Activated naive CD4-positive, alpha-beta T cell treated with Interleukin-2 at 50 U/mL for 16 hours (primary cell): ENCODE results near the gene L3MBTL4.
"Not testable (repeated sequence)": the region's sequence is repeated elsewhere in the genome, so short reads cannot be mapped to it uniquely, and the experiment has no call there.

Experiments used
- DNase-seq: peaks from one replicate; pipeline ENCODE4 v3.0.0-alpha.2; 2020

L3MBTL4 gene

DNA sequence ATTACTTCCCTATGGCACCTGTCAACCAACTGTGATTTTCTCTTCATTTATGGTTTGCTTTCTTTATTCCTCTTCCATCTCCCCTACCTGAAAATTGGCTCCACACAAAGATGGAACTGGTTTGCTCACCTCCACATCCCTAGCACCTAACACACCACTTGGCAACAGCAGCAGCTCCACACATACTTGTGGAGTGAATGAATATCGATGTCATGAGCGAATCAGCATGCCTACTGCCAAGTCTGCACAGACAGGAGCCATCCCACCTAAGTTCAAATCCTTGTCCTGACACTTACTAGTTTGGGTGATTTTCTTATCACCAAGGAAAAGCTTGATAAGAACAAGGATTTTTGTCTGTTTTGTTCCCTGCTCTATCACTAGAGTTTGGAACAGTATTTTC, 328.0 kb downstream of the L3MBTL4 start:
- DNase-seq = no peak

DNA sequence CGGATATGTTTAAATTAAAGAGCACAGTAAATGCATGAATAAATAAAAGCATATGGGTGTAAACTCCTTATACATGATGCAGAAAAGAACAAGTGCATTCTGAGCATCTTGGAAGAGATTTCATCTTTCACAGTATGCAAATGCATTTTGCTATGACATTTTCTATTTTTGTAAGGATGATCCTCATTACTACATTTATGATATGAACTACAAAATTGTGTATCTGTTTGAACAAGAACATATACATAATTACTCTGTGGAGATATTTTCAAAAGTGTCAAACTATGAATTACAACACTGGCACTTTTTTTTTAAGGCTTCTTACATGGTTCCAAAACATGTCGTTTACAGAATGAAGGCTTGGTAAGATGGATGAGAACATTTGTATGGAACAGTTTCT, 335.3 kb downstream of the L3MBTL4 start:
- DNase-seq = no peak

DNA sequence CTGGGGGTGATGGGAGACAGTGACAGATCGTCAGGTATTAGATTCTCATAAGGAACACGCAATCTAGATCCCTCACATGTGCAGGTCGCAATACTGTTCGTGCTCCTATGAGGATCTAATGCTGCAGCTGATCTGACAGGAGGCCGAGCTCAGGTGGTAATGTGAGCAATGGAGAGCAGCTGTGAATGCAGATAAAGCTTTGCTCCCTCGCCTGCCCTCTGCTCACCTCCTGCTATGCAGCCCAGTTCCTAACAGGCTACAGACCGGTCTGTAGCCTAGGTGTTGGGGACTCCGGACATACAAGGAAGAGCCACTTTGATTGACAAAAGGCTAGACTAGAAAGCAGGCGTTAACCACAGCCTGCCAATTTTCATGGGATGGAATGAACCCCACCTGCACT, 335.8 kb downstream of the L3MBTL4 start:
- no peak for DNase-seq

DNA sequence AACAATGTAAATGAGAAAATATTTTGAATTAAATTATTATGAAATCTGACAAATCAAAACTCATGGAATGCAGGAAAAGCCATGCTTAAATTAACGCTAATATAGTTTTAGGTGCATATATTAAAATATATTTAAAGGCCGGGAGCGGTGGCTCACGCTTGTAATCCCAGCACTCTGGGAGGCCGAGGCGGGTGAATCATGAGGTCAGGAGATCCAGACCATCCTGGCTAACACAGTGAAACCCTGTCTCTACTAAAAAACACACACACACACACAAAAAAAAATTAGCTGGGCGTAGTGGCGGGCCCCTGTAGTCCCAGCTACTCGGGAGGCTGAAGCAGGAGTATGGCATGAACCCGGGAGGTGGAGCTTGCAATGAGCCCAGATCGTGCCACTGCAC, 342.3 kb downstream of the L3MBTL4 start:
- not testable (repeated sequence) for DNase-seq

DNA sequence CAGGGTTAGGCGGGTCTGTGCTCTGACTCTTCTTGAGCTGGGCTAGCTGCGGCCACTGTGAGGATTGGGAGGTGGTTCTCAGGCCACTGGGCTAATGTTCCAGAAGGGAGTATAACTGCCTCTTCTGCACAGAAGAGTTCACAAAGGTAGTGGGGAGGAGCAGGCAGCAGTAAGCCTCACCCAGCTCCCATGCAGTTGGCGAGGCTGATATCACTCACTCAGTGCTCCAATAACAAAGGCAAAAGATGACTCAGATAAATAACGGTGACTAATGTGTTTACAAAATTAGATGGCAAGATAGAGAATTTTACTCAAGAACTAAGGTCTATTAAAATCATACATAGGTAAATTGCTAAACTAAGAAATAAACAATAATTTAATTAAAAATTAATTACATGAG, 345.2 kb downstream of the L3MBTL4 start:
- DNase-seq = no peak

DNA sequence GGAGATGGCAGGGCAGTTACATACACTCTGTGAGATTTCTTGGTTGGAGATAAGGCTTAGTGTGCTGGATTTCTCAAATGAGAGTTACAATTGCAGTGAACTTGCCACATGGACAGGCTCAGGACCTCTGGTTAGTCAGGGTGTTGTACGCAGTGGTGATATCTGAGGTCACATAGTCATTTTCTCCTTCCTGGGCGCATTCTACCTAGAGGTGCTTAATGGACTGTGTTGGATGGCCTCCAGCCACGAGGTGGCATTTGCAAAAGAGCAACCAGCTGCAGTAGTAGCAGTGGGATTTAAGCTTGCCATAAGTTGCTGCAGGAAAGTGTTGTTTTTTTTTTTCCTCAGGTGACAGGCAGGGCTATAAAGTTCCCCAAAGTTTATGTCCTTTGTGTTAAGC, 345.6 kb downstream of the L3MBTL4 start:
- DNase-seq = no peak

DNA sequence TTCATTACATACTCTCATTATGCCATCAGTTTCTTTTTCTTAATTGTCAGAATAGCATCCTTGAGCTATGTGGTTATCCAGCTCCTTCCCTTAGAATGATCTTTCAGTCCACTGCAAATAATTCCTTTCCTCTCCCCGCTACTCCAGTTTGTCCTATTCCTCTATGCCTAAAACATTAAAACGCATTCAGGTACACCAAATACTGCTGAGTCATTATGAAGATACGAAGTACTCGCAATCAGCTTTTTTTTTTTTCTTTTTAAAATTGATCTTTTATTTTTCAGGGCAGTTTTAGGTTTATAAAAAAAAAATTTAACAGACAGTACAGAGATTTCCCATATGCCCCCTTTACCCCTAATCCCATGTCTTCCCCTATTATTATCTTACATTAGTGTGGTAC, 354.6 kb downstream of the L3MBTL4 start:
- no peak for DNase-seq

DNA sequence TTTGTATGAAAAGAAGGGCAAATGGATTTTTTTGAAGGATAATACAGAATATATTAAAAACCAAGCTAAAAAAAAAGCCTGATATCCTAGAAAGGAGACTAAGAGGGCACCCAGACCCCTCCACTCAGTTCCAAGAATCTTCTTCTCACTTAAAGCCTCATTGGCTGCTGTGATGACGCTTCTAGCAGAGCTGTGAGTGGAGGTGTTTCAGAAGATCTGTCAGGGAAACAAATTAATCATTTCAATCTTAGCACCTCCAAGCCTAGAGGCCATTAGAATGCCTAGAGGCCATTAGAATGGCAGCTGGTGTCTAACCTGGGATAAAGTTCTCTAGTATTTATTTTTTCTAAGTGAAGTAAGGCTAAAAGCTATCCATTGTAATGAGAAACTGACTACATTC, 355.2 kb downstream of the L3MBTL4 start:
- DNase-seq = no peak

DNA sequence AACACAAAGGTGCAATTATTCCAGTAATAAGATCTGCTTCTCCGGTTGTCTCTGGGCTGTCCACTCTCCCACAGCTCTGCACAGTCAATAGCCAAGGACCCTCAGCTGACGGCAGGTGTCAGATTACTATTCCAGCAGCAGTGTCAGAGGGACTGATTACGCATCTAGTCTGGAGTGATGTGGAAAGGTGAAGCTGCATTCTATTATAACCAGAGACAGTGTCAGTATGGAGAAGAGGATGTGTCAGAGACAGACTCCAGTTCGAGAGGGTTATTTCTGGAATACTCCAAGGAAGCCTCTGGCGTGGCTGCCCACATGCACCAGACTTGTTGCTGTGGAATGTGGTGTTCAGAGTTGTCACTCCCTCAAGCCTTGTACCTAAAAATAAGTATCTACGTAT, 355.8 kb downstream of the L3MBTL4 start:
- no peak for DNase-seq

DNA sequence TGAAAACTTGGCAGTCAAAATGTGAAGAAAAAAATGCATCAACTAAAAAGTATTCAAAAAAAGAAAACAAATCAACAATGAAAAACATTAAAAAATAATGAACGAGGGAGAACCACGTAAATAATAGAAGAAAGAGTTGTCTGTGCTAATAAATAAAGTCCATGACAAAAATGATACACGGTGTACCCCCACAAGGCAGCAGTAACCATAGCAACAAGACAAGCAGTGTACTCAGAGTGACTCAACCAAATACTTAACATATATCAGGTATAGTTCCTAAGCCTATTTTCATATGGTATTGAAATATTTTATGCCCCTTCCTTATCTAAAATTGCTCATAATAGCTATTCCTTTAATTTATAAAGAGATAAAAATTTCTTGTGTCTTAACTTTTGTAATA, 357.1 kb downstream of the L3MBTL4 start:
- DNase-seq = no peak

DNA sequence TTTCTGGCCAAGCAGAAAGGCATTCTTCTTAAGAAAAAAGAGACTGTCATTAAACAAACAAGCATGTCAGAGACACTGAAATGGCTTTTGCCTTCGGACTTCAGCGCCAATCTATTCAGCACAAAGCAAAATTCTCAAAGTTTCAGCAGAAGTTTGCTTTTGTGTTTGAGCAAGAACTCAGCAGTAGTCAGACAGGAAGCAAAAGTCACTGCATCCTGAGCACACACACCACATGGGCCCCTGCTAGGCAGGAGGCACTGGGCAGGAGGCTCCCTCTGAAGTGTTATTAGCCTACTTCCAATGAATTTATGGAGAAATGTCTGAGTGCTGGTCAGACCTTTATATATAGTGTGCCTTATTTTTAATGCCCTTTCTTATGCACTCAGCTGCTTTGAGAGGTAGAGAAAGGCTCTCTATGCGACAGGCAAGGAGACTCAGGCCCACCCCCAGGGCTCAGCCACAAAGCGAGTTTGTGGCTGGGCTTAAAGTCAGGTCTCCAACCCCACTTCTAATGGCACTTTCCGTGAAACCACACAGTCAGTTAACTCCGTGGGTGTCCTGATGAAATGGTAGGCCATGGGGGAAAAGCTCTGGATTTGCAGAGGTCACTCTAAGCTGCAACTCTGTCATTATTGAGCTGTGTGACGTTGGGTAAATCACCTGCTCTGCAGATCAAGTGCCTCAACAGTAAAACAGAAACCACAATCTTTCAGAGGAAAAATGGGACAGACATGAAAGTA, 358.4 kb downstream of the L3MBTL4 start:
- DNase-seq = no peak

DNA sequence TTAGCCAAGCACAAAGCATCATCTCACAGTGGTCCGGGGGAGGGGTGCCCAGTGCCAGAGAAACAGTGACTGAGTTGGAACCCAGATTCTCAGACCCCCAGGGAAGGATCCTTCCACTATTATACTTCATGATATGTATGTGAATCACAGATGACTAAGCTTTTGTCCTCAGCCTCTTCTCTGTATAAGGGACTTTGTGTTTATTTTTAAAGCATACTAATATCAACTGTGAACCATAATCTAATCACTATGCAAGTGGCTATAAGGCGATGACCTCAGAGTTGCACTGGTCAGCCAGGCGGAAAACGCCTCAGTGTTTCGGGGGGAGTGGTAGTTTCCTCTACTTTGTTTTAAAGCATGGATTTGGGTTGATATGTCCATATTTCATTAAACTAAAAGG, 359.0 kb downstream of the L3MBTL4 start:
- no peak for DNase-seq

DNA sequence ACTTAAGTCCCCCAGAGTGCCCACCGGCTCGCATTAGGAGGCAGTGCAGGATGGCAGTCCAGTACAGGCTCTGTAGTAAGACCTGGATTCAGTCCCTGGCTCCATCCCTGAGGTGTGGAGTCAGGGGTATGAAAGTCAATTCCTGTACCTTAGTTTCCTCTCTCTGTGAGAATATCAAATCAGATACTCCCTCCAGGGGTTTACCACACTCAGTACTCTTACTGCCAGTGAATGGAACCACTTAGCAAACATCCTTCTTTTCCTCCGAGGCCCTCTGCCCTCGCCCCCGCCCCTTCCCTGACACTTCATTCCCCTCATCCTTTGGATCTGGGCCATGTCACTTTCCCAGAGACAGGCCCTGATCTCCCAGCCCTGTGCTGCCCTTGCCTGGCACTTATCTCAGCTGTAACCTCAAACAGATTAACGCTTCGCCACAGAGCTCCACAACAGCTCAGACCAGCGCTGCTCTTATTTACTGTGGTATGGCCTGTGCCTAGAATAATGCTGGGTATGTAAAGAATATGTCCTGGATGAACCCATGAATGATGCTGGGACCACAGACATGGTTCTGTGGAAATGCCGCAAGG, 360.4 kb downstream of the L3MBTL4 start:
- DNase-seq = no peak

DNA sequence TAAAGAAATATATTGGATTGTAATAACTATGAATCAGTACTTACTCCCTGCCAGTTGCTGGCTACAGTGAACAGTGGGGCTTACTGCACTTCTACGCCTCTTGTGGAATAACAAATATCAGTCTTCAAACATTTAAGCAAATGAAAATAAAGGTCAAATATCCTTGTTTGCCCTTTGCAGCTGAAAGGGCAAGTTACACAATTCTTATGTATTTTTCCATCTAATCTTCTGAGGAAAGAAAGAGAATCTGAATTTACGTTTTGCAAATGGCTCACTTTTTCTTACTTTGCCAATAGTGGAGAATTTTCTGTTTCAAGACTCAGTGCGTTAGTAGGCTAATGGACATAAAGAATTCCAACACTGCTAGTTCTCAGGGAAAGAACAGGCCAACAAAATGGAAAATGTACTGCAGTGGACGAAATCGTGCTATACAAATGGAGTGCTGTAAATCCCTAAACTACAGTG, 362.2 kb downstream of the L3MBTL4 start:
- no peak for DNase-seq

DNA sequence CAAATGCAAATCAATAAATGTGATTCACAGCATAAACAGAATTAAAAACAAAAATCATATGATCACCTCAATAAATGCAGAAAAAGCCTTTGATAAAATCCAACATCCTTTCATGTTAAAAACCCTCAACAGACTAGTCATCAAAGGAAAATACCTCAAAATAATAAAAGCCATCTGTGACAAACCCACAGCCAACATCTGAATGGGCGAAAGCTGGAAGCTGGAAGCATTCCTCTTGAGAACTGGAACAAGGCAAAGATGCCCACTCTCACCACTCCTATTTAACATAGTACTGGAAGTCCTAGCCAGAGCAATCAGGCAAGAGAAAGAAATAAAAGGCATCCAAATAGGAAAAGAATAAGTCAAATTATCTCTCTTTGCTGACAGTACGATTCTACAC, 367.1 kb downstream of the L3MBTL4 start:
- DNase-seq = not testable (repeated sequence)

DNA sequence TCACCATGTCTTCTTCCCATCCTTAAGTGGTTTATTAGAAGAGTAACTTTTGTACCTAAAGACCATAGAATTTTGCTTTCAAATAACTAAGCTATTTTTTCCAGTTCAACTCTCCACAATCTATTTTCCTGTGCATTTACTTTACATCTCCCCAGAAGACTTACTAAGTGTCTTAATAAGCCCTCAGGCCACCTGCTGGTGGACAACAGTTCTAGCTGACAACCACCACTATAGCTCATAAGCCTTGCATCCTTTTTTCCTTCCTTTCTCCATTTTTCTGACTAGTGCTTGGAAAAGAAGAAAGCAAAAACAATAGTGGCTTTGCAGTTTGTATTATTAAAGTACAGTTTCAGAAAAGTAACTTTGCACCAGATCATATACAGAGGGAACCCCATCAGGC, 369.9 kb downstream of the L3MBTL4 start:
- no peak for DNase-seq

DNA sequence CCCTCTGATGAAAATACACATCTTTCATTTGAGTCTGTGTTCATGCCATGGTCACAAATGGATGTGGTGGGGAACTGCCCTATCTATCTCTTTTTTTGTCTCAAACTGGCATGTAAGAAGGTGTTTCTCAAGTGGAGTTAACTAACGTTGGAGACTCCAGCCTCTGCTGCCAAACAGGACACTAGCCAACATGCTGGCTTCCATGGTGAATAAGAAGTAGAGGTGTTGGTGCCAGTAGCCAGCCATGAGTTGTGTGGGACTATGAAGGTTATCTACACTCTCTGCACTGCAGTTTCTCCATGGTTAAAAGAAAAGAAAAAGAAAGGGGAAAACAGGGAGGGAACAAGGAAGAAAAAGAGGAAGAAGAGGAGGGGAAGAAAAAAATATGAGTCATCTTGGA, 370.4 kb downstream of the L3MBTL4 start:
- DNase-seq = no peak

DNA sequence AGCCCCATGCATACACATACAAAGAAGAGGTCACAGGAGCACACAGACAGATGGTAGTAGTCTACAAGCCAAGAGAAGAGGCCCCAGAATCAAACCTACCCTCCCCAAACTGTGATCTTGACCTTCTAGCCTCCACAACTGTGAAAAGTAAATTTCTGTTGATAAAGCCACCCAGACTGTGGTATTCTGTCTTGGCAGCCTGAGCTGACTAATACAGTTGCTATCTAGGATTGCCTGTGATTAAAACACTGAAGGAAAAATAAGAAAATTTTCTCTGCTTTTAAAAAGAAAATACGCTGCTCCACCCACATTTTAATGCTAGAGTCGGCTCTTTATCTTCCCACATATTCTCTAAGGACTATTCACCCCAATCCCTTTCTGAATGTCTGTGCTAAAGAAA, 375.7 kb downstream of the L3MBTL4 start:
- DNase-seq = no peak

DNA sequence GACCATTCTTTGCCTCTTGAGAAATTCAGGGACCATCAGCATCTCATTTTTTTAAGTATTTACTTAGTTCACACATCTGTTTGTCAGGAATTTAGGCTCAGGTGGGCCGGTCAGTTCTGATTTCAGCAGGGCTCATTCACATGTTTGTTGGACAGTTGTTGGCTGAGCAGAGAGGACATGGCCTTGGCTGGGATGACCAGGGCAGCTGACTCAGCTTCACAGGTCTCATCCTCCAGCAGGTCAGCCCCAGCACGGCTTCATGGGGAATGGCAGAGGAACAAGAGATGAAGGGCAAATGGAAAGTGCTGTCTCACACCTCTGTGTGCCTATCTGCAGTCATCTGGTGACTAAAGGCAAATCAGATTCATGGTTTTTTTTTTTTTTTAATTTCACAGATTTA, 383.3 kb downstream of the L3MBTL4 start:
- DNase-seq = no peak

DNA sequence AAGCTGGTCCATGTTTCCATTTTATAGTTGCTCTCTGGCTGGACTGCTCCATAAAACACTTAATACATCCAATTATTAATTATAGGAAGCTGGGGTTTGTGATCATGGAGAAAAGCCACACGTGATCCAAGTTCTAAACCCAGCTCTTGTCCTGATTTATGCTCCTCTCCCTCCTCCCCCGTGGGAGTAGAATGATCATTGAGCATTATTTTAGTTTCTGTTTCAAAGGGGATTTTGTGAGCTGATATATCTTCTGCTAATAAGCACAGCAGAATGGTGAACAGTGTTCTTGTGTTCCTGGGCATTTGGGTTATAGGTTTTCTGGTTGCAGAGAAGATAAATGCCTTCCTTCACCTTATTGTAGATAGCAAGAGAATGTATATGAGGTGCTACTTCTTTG, 383.7 kb downstream of the L3MBTL4 start:
- no peak for DNase-seq

DNA sequence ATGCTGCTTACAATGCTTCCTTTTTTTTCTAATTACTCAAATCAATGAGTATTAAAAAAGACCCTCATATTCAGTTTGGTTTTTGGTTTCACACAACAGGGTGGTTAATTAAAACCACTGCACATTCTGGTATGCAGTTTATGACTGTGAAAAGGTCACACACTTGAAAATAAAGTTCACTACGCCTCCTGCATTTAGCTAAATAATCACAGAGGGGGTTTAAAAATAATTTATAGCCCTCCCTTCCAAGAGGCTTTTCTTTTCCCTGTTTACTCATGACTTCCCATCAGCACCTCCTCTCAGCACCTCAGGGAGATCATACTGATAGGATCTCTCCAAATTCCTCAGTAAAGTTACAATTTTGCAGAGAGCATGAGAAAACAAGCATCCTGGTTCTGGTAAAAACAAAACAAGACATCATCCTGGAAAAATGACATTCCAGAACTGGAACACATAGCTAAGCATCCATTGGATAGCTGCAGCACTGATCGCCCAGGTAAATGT, 389.9 kb downstream of the L3MBTL4 start:
- no peak for DNase-seq

DNA sequence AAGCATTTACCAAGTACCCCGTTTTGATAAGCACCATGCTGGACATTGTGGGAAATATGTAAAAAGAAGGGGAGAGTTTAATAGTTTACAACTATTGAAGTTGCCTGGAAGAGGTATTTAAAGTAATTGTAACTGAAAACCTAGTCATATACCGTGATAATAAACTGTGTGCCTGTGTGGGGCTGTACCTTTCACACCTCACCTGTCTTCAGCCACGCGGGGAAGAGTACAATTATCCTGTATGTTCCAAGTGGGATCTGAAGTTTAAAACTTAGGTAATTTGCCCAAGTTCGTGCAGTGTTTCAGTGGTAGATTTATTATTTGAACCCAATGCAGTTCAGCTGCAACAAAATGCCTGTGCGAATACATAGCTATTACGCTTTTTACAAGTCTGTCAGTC, 391.2 kb downstream of the L3MBTL4 start:
- no peak for DNase-seq

DNA sequence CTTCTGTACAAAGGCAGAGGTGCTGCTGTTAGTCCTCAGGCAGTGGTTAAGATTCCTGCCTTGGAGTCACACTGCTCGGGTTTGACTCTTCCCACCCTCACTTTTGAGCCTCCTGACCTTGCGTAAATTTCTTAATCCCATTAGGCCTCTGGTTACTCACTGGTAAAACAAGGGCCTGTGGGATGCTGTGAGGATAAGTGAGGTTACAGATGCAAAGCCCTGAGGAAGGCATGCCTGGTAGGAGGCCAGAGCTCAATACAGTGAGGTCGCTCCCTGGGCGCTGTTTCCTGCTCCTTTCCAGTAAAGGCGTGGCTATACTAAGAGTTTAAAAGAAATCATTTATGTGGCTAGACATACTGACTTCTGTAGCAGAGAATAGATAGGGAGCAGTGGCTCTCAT, 391.9 kb downstream of the L3MBTL4 start:
- DNase-seq = no peak

DNA sequence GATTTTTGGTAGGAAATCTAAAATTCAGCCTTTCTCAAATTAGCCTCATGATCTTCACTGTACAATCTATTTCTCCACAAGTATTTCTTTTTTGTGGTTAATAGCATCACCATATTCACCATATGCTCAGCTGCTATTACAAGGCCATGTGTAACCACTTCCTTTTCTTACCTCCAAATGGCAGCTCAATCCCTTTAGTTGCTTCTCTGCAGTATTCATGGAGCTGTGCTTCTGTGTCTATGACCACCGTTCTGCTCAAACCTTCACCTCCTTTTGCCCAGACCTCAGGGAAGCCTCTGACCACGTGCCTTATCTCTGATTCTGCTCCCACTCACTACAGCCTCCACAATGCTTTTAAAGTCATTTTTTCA, 392.7 kb downstream of the L3MBTL4 start:
- no peak for DNase-seq
